ENCODE data around the gene GJA3.
"Not testable (repeated sequence)": the region's sequence is repeated elsewhere in the genome, so short reads cannot be mapped to it uniquely, and the experiment has no call there.

GJA3 gene

GRCh38 chr13:20181188-20181587 lies 20.3 kb upstream of the GJA3 start:
- no peak for DNase-seq

GRCh38 chr13:20178156-20178555 lies 17.3 kb upstream of the GJA3 start:
- no peak for DNase-seq

GRCh38 chr13:20177049-20177831 lies 16.4 kb upstream of the GJA3 start:
- DNase-seq = no peak

- no peak for DNase-seq
Measured at GRCh38 chr13:20175907-20176652, 15.2 kb upstream of the GJA3 start.

GRCh38 chr13:20175406-20175794 lies 14.5 kb upstream of the GJA3 start:
- no peak for DNase-seq

- peak; percentile 97 for DNase-seq
Measured at GRCh38 chr13:20174656-20175405, 14.0 kb upstream of the GJA3 start.

DNA sequence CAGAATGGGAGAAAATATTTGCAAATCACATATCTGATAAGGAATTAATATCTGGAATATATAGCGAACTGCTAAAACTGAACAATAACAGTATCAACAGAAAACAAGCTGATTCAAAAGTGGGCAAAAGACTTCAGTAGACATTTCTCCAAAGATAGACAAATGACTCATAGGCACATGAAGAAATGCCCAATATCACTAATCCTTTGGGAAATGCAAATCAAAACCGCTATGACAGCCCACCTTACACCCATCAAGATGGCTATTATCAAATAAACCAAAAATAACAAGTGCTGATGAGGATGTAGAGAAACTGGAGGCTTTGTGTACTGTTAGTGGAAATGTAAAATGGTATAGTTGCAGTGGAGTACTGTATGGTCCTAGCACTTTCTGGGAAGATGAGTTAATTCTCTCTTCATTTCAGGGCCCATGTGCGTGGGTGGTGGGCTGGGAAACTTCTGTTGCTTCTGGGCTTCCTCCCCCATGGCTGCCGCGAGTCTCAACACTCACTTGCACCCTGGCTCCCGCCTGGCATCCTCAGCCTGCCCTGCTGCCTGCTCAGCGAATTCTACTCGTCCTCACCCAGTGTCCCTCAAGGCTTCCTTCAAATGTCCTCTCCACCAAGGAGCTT lies 12.4 kb upstream of the GJA3 start:
- DNase-seq = no peak

DNA sequence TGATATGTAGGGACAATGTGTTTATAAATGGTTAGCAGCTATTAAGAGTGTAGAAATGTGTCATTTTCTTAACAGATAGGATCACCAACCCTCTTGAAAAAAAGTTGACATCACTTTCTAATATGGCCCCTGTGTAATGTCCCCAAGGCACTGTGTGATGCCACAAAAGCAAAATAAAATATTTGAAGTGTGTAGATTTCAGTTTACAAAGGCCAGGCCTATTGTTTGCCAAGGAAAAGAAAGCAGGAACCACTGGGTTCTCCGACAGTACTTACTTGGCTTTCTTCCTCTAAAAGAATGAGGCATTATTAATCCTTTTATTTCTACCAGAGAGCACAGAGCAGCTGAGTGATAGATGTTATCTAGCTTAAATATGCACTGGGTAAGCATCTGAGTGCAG lies 10.5 kb upstream of the GJA3 start:
- DNase-seq = no peak

DNA sequence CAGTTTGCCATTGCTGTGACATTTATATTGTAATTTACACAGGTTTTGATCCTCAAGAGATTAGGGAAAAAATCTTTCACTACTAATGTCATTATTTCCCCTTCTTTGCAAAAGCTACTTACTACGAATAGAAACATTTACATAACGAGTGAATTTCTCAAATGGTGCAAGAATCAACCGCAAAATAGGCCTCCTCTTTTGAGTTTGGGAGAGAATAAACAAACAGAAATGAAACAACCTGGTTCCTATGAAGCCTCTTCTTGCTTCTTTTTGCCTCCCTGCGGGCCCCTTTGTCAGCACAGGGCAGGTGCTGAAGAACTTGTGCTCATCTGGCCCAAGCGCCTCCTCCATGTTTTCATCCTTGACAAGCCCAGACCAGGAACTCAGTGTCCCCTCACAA lies 10.1 kb upstream of the GJA3 start:
- no peak for DNase-seq

DNA sequence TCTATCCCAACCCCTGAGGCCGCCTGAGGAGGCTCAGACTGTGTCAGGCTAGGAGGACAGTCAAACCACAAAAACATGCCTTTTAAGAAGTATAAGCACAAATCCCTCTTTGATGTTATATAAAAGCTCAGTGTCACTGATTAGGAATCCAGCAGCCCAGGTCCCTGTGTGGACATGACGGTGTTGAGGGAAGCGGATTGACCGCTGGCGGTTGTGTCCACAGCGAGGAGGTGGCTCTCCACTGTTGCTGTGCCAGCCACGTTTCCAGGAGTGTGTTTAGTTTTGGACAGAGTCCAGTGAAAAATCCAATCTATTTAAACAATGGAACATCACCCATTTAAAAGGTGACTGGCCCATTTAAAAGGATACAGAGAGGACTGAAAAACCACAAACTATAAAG lies 7.5 kb upstream of the GJA3 start:
- no peak for DNase-seq

DNA sequence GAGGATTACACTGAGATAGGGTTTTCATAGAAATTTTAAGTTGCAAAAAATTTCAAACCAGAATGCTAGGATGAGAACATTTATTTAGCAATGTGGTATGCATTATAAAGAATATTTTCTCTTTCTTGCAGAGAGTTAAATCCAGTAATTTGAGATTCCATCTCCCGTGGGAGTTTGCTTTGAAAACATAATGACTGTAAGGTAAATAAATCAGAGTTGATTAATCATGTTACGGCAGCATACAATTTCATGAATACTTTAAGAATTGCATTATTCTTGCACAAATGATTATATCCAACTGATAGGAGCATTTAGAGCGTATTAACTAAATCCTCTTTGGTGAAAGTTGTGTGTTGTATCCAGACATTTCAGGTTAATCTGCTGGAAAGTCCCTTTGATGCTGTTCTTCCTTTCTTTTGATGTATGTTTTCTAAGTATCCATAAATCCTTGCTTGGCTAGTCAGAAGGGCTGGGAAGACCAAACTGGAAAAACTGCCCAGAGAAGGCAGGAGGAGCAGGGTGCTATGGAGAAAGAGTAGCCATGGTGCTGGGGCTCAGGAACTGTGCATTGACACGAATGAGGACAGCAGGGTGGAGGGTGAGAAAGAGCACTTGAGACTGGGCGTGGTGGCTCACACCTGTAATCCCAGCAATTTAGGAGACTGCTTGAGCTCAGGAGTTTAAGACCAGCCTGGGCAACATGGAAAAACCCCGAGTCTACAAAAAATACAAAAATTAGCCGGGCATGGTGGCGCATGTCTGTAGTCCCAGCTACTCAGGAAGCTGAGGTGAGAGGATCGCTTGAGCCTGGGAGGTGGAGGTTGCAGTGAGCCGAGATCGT lies 4.8 kb upstream of the GJA3 start:
- peak; percentile 20 for DNase-seq

GRCh38 chr13:20161951-20162300 lies 1.1 kb upstream of the GJA3 start:
- DNase-seq = peak; percentile 16

GRCh38 chr13:20161275-20161950 lies 561 bp upstream of the GJA3 start:
- DNase-seq = peak; percentile 51

DNA sequence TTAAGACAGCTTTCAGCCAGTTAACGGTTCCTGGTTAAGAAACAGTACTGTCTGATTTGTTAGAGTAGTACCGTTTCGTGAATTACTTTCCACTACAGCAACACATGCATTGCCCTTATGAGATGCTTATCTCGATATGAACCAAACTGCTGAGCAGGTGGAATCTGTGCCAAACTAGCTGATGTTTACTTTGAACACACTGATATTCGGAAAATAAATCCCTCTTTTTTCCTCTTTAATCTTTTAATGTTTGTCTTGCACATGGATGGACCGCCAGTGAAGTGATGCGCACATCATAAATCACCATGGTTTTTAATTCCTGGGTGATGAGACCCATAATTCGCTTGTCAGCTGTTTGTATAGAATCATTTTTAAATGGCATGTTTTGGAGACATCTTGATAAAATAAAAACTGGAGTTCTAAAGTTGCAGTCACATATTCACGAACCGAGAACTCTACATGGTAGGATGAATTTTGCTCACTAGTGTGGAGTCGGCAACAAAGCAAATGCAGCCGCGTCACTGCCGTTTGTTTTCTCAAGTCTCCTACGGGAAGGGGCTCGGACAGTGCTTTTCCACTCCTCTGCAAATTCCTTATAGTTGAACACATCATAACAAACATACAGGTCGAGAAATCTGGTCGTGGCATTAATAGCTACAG lies 1.1 kb downstream of the GJA3 start:
- DNase-seq = peak; percentile 48

- DNase-seq = no peak
Measured at GRCh38 chr13:20157151-20157796, 3.6 kb downstream of the GJA3 start.

DNA sequence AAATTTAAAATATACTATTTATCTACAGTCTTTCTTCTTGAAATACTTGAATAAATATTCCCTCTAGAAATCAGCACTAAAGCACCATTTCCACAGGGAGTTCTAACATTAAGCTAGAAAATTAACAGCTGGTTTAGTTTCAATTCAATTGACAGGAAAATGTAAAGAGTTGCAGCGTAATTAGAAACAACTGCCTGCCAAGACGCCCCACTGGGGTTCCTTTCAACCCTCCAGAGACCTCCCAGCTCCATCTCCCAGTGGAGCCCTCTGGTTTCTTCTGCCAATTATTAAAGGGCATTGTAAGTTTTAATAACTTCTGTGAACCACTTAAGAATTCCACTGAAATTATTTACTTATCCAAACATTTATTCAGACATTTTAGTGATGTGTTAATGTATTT lies 4.2 kb downstream of the GJA3 start:
- DNase-seq = no peak

DNA sequence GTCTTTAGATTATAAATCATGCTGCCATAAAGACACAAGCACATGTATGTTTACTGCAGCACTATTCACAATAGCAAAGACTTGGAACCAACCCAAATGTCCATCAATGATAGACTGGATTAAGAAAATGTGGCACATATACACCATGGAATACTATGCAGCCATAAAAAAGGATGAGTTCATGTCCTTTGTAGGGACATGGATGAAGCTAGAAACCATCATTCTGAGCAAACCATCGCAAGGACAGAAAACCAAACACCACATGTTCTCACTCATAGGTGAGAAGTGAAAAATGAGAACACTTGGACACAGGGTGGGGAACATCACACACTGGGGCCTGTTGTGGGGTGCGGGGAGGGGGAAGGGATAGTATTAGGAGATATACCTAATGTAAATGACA lies 7.6 kb downstream of the GJA3 start:
- not testable (repeated sequence) for DNase-seq

GRCh38 chr13:20151612-20152011 lies 9.2 kb downstream of the GJA3 start:
- no peak for DNase-seq

- no peak for DNase-seq
Measured at GRCh38 chr13:20151016-20151415, 9.8 kb downstream of the GJA3 start.

DNA sequence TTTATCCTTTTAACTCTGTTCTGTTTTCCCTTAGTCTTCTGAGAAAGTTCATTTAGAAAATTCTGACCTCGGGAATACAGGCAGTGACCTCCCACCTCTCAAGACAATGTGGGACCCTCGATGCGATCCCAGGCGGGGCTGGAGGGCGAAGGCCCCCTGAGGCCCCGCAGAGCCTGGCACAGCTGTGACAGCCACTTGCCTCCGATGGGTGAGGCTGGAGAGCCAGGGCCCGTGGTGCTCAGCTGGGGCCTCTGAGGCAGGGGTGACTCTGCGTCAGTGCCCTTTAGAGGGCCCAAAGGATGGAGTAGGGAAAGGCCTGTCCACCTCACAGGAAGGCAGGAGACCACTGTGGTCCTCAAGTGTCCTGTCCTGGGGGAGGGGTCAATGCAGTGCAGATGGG lies 10.3 kb downstream of the GJA3 start:
- DNase-seq = no peak

DNA sequence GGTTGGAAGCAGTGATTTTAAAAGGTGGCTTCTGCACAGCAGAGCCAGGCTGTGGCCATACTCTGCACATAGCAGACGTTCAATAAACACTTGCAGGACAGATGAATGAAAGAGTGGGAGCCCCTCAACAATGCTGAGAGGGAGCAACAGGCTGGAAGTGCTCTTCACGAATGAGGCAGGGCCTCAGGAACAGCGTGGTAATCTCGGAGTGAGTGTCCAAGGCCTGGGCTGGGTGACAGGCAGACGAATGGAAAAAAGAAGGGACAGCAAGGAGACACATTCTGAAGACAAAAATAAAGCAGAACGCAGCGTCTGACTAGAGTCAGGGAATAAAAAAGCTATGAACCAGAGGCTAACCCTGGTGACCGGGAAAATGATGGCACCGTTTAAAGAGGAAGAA lies 11.1 kb downstream of the GJA3 start:
- no peak for DNase-seq
